DMS153 treated with DMSO at 0.1 percent for 48 hours (cell line): ENCODE results near the gene WDHD1.
"Not testable (repeated sequence)": the region's sequence is repeated elsewhere in the genome, so short reads cannot be mapped to it uniquely, and the experiment has no call there.

ENCODE experiments used
- DNase-seq: peaks from one replicate; lab custom pipeline; 2025; ENCODE audit not compliant: unreplicated experiment; lab: John Stamatoyannopoulos, UW

The WDHD1 gene

GRCh38 chr14:54916101-54916500, 110.8 kb downstream of the WDHD1 start:
- DNase-seq, result no peak

GRCh38 chr14:54909817-54910558, 116.9 kb downstream of the WDHD1 start:
- DNase-seq, result no peak

- not testable (repeated sequence) for DNase-seq
Observed at GRCh38 chr14:54908973-54909372, 117.9 kb downstream of the WDHD1 start.

- DNase-seq, result no peak
Observed at GRCh38 chr14:54908190-54908589, 118.7 kb downstream of the WDHD1 start.

GRCh38 chr14:54906075-54906474, 120.8 kb downstream of the WDHD1 start:
- no peak for DNase-seq

- peak; percentile 66 for DNase-seq
Observed at GRCh38 chr14:54902521-54903420, 124.1 kb downstream of the WDHD1 start, which contains the start of gene GCH1. Gene GCH1 (minus strand): TSS chr14:54902826. CDS start chr14:54902663, 163 bp downstream.

- DNase-seq, result peak; percentile 21
Observed at GRCh38 chr14:54902143-54902520, 124.8 kb downstream of the WDHD1 start.

- DNase-seq, result no peak
Observed at GRCh38 chr14:54901380-54902142, 125.3 kb downstream of the WDHD1 start.

- DNase-seq, result no peak
Observed at GRCh38 chr14:54899573-54899972, 127.3 kb downstream of the WDHD1 start.

- DNase-seq, result not testable (repeated sequence)
Observed at GRCh38 chr14:54897809-54898555, 128.9 kb downstream of the WDHD1 start.

- no peak for DNase-seq
Observed at GRCh38 chr14:54895683-54896082, 131.2 kb downstream of the WDHD1 start.

- no peak for DNase-seq
Observed at GRCh38 chr14:54894995-54895394, 131.9 kb downstream of the WDHD1 start.

- peak; percentile 35 for DNase-seq
Observed at GRCh38 chr14:54893151-54893760, 133.6 kb downstream of the WDHD1 start.

- DNase-seq, result no peak
Observed at GRCh38 chr14:54891471-54892245, 135.2 kb downstream of the WDHD1 start.

- DNase-seq, result no peak
Observed at GRCh38 chr14:54890788-54891187, 136.1 kb downstream of the WDHD1 start.

GRCh38 chr14:54889919-54890318, 137.0 kb downstream of the WDHD1 start:
- no peak for DNase-seq
